ENCODE results near the gene PTPRQ.

GRCh38 chr12:80498059-80498728 is 54.2 kb downstream of the PTPRQ start:
- no peak for TF ChIP-seq TEAD4 (CRISPR knock-in tag; IDR thresholded peaks at IDR 0.05)
- TF ChIP-seq MAX (CRISPR knock-in tag; IDR thresholded peaks at IDR 0.05): no peak
- TF ChIP-seq ESRRA (CRISPR knock-in tag; IDR thresholded peaks at IDR 0.05; ENCODE audit: borderline replicate concordance): no peak
- TF ChIP-seq ELF4 (CRISPR knock-in tag; IDR thresholded peaks at IDR 0.05; ENCODE audit: low read depth): no peak
- TF ChIP-seq CTCF (IDR thresholded peaks at IDR 0.05): no peak
- TF ChIP-seq ATF1 (CRISPR knock-in tag; IDR thresholded peaks at IDR 0.05): no peak
- no peak for TF ChIP-seq GABPB1 (CRISPR knock-in tag; IDR thresholded peaks at IDR 0.05)
- TF ChIP-seq ATF6 (CRISPR knock-in tag; IDR thresholded peaks at IDR 0.05): no peak
- TF ChIP-seq ZNF423 (CRISPR knock-in tag; IDR thresholded peaks at IDR 0.05): no peak
- TF ChIP-seq NFYB (CRISPR knock-in tag; conservative IDR thresholded peaks at IDR 0.05; ENCODE audit: low read depth): no peak
- no peak for TF ChIP-seq ZNF425 (CRISPR knock-in tag; conservative IDR thresholded peaks at IDR 0.05)
- no peak for TF ChIP-seq RORB (CRISPR knock-in tag; IDR thresholded peaks at IDR 0.05)
- TF ChIP-seq NR3C1 (CRISPR knock-in tag; conservative IDR thresholded peaks at IDR 0.05; ENCODE audit: low read depth): no peak
